HG03039 (cell line): ENCODE results near the gene EPB41L1.

Experiments used
- ATAC-seq: cut with Tn5 transposase; IDR thresholded peaks from one replicate; pipeline ENCODE4 v1.9.1; 2021; ENCODE audit warnings: mild to moderate bottlenecking, moderate library complexity; ENCODE audit not compliant: unreplicated experiment

Gene EPB41L1

DNA sequence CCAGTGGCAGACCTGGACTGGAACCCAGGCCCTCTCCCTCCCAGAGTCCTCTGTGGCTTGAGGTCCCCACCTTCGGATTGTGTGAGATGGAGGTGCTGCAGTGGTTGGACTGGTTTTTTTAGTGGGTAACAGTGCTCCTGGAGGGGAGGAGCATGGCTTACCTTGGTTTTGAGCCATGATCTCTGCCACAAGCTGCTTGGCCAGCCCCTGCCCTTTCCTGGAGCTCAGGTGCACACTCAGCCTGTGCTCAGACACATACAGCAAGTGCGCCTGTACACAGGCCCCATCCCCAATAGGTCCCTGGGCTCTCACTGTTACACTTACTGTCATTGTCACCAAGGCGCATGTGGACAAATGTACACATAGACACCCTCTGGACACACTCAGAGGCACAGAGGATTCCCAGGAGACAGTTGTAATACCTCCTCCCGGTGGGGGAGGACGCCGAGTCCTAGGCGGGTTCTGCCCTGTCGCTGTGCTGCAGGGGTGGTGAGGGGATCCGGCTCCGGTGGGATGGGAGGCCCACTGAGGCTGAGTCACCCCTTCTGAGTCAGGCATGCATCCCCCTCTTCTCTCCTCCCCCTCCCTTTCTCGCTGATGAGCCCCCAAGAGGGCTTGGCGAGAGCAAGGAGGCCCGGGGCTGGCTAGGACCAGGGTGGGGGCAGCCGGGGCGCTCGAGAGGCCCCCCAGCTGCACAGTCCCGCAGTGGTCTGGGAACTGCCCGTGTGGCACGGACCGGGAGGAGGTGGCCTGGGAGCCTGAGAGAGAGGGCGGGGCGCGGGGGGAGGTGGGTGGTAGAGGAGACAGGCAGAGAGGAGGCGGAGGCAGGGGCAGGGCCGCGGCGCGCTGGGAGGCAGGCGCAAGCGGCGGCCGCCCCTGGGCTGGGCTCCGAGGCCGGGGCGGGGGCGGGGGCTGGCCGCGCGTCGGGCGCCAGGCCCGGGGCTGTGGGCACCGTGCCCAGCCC is 522 bp upstream of the EPB41L1 start:
- ATAC-seq = no peak

- no peak for ATAC-seq
Measured at GRCh38 chr20:36155629-36155971, 1.1 kb downstream of the EPB41L1 start.

DNA sequence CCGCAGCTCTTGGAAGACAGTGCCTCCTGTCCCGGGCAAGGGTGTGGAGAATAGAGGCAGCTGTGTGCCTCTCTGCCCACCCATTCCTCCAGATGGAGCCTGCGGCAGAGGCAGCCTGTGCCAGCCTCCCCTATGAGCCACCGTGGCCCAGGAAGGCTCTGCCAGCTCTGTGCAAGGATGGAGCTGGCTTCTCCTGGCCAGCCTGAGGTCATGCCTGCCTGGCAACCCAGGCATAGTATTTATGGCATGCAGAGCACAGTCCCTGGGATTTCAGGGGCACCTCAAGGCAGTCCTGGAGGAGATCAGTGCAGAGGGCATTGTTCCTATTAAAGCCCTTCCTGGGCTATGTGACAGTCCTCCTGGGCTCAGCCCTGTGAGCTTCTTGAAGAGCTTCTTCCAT is 1.5 kb downstream of the EPB41L1 start:
- no peak for ATAC-seq

- no peak for ATAC-seq
Measured at GRCh38 chr20:36157610-36158009, 3.1 kb downstream of the EPB41L1 start.

DNA sequence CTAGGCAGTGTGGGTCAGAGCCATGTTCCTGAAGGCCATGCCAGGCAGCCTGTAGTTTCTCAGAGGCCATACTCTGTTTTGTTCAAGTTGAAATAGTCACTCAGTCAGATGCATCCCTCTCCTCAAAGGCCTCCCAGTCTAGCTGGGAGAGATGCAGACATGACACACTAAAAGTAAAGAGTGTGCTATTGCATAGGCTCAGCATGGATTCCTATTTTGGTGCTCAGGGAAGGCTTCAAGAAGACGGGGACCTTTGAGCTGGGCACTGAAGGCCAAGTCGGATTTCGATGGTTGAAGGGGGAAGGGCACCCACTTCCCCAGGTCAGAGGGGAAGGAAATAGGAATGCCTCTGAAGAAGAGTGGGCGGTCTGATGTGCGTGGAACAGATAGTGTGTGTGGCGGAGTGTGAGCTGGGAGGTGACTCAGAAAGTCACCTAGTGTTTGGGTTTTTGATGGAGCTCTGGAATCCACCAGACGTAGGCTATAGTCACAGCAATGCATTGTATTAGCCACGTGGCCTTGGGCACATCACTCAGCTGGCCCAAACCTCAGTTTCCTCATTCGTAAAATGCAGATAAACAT is 3.7 kb downstream of the EPB41L1 start:
- ATAC-seq = no peak

DNA sequence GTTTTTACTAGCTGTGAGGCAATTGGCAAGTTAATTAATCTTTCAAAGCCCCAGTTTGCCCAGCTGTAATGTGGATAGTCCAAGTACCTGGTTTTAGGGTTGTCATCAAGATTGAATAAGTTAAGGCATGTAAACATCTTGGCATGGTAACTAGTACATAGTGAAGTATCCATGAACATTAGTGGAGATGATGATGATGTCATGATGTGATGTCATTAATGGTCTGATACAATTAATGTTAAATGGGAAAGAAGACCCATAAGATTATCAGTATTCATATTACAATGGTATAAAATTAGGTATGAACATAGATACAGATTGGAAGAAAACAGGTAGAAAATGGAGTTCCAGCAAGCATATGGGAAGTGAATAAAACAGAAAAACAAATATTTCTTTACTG is 5.3 kb downstream of the EPB41L1 start:
- ATAC-seq = no peak

GRCh38 chr20:36162272-36162966 is 7.9 kb downstream of the EPB41L1 start:
- ATAC-seq = no peak

GRCh38 chr20:36167902-36168503 is 13.5 kb downstream of the EPB41L1 start:
- no peak for ATAC-seq

DNA sequence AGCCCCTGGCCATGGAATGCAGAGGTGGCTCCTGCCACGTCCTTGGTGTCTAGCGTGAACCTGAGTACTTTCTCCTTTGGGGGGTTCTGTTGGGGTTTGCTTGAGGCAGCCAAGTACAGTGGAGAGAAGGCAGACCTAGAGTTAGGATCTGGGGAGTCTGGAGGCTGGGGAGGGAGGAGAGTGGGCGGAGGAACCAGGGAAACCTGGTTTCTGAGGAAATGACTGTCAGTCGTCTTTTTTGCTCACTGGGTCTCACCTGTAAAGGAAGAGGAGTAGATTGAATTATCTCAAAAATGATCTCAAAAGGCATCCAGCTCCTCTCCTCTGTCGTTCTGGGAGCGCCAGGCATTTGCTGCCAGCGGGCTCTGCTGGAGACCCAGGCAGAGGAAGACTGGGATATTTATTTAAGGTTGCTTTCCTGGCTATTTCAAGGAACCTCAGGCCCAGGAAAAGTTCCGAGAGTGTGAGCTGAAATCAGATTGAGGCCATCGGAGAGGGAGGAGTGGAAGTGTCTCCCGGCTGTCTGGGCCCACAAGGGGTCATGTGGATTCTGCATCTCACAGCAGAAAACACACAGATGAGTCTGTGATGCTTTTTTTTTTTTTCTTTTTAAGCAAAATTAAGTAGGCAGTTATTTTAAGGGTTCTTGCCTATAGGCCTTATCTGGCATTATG is 16.1 kb downstream of the EPB41L1 start:
- no peak for ATAC-seq

DNA sequence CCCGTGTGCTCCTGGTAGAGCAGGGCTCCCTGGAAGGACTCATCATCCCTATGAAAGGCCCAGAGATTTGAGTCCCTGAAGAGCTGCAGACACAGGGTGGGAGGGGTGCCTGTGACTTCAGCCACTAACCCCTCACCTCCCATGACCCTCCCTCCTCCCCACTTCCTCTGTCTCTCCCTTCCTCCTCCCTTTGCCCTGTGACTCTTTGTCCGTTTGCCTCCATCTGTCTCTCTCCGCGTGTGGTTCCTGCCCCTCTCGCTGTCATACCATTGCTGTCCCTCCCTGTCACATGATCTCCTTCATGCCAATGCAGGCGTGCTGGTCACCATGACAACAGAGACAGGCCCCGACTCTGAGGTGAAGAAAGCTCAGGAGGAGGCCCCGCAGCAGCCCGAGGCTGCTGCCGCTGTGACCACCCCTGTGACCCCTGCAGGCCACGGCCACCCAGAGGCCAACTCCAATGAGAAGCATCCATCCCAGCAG is 19.0 kb downstream of the EPB41L1 start:
- no peak for ATAC-seq

DNA sequence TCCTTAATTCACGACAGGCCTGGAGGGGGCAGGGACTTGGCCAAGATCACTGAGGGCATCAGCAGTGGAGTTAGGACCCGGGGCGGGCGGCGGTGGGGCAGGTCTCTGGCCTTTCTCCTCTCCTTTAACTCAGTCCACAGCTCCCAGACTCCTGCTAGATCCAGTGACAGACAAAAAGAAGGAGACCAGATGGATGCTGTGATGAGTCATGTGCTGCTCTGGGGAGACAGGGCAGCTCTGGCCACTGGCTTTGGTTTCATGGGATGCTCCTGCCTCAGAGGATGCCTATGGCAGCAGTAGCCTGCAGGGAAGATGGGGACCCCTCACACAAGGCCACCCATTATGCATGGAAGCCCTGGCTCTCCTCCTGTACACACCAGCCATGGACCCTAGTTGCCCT is 20.5 kb downstream of the EPB41L1 start:
- ATAC-seq = no peak

GRCh38 chr20:36175475-36175995 is 21.0 kb downstream of the EPB41L1 start:
- ATAC-seq = no peak

GRCh38 chr20:36177716-36178115 is 23.2 kb downstream of the EPB41L1 start:
- ATAC-seq = no peak

- ATAC-seq = no peak
Measured at GRCh38 chr20:36179170-36179945, 24.8 kb downstream of the EPB41L1 start.

- ATAC-seq = no peak
Measured at GRCh38 chr20:36180323-36180722, 25.8 kb downstream of the EPB41L1 start.

DNA sequence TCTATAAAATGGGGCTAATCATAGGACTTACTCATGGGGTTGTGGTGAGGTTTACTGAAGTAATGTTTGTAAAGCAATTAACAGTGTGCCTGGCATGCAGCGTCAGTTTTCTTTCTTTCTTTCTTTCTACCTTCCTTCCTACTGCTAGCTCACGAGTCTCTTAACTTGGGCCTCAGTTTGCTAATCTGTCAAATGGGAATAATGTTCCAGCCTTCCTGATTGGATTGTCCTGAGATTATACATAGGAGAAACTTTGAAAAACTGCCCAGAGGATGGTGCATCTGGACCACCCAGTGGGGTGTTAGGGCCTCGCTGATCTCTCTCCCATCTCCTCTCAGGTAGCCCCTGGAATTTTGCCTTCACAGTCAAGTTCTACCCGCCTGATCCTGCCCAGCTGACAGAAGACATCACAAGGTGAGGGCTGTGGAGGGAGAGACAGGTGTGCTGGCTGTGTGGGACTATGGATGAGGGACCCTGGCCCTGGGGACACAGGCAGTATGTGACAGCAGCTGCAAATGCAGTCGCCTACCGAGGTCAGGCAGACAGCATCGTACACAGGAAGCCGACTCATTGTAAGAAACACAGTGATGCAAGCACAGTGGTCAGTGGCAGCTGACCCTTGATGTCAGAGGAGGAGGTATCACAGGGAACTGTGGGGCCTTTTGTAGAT is 27.5 kb downstream of the EPB41L1 start:
- ATAC-seq = no peak

- no peak for ATAC-seq
Measured at GRCh38 chr20:36182604-36183154, 28.1 kb downstream of the EPB41L1 start.

GRCh38 chr20:36183155-36183944 is 28.8 kb downstream of the EPB41L1 start:
- ATAC-seq = no peak
